Measurements from ENCODE around the gene ARHGAP33.

Gene ARHGAP33

GRCh38 chr19:35744430-35745327, 30.7 kb upstream of the ARHGAP33 start:
- Histone ChIP-seq H3K27ac (ENCODE audit: poor library complexity, severe bottlenecking) (peak overlapping the region; percentile 82), H3K27me3 (ENCODE audit: insufficient read depth, poor library complexity, severe bottlenecking) (no peaks in the 10 kb centered on the region), H3K4me1 (ENCODE audit: insufficient read depth, poor library complexity, severe bottlenecking) (no peaks in the 10 kb centered on the region), H3K36me3 (ENCODE audit: low read depth) (no peaks in the 10 kb centered on the region), H3K9me3 (ENCODE audit: severe bottlenecking) (no peaks in the 10 kb centered on the region), H3K4me3 (ENCODE audit: severe bottlenecking) (peak overlapping the region; percentile 70)
- ATAC-seq (ENCODE audit: low read depth) = peak; percentile 51
- peak; percentile 35 for TF ChIP-seq CTCF (IDR thresholded peaks at IDR 0.05; ENCODE audit: poor library complexity, severe bottlenecking)
- peak; percentile 96 for DNase-seq (ENCODE audit: low spot score)

GRCh38 chr19:35745328-35746086, 29.9 kb upstream of the ARHGAP33 start, which contains the start of the genes PSENEN and U2AF1L4:
PSENEN (plus strand) TSS chr19:35745651; CDS start chr19:35745931, 280 bp downstream.
U2AF1L4 (minus strand) TSS chr19:35745418; CDS start chr19:35745391, 27 bp downstream.
- Histone ChIP-seq H3K4me1 (ENCODE audit: insufficient read depth, poor library complexity, severe bottlenecking) (no peaks in the 10 kb centered on the region), H3K4me3 (ENCODE audit: severe bottlenecking) (peak within 1 kb of the TSS; percentile 70), H3K27ac (ENCODE audit: poor library complexity, severe bottlenecking) (peak within 1 kb of the TSS; percentile 82), H3K36me3 (ENCODE audit: low read depth) (no peaks in the 10 kb centered on the region), H3K27me3 (ENCODE audit: insufficient read depth, poor library complexity, severe bottlenecking) (no peaks in the 10 kb centered on the region), H3K9me3 (ENCODE audit: severe bottlenecking) (no peaks in the 10 kb centered on the region)
- no peak for TF ChIP-seq CTCF (IDR thresholded peaks at IDR 0.05; ENCODE audit: poor library complexity, severe bottlenecking)
- peak; percentile 52 for ATAC-seq (ENCODE audit: low read depth)
- DNase-seq (ENCODE audit: low spot score) = peak; percentile 95

GRCh38 chr19:35746087-35746462, 29.3 kb upstream of the ARHGAP33 start:
- H3K27me3 ChIP-seq (ENCODE audit: insufficient read depth, poor library complexity, severe bottlenecking) = no peaks in the 10 kb centered on the region
- DNase-seq (ENCODE audit: low spot score) (no peak), ATAC-seq (ENCODE audit: low read depth) (no peak)
- TF ChIP-seq CTCF (IDR thresholded peaks at IDR 0.05; ENCODE audit: poor library complexity, severe bottlenecking) = no peak
- peak overlapping the region; percentile 70 for H3K4me3 ChIP-seq (ENCODE audit: severe bottlenecking)
- H3K9me3 ChIP-seq (ENCODE audit: severe bottlenecking) = no peaks in the 10 kb centered on the region
- peak overlapping the region; percentile 82 for H3K27ac ChIP-seq (ENCODE audit: poor library complexity, severe bottlenecking)
- H3K4me1 ChIP-seq (ENCODE audit: insufficient read depth, poor library complexity, severe bottlenecking) = no peaks in the 10 kb centered on the region
- no peaks in the 10 kb centered on the region for H3K36me3 ChIP-seq (ENCODE audit: low read depth)

GRCh38 chr19:35746531-35746930, 28.8 kb upstream of the ARHGAP33 start:
- no peaks in the 10 kb centered on the region for H3K9me3 ChIP-seq (ENCODE audit: severe bottlenecking)
- no peak for ATAC-seq (ENCODE audit: low read depth)
- H3K36me3 ChIP-seq (ENCODE audit: low read depth) = no peaks in the 10 kb centered on the region
- no peak overlapping the region for H3K27ac ChIP-seq (ENCODE audit: poor library complexity, severe bottlenecking)
- peak; percentile 42 for DNase-seq (ENCODE audit: low spot score)
- no peaks in the 10 kb centered on the region for H3K4me1 ChIP-seq (ENCODE audit: insufficient read depth, poor library complexity, severe bottlenecking)
- no peak for TF ChIP-seq CTCF (IDR thresholded peaks at IDR 0.05; ENCODE audit: poor library complexity, severe bottlenecking)
- H3K4me3 ChIP-seq (ENCODE audit: severe bottlenecking) = peak overlapping the region; percentile 70
- no peaks in the 10 kb centered on the region for H3K27me3 ChIP-seq (ENCODE audit: insufficient read depth, poor library complexity, severe bottlenecking)
